Motor neuron (in vitro differentiated cells): ENCODE measurements around the gene POLRMT. TPM values are rescaled to one million over a fixed set of nuclear protein-coding genes. Genes with fewer than 3 reads are reported as not detected.

Experiments used
- ATAC-seq, 8 experiments: fragments of 200-7000 bp; cut with Tn5 transposase; replicated peaks in 6 of 8; 2 replicates each; pipeline ENCODE4 v1.8.0; 2021; ENCODE audit warnings: mild to moderate bottlenecking in 8 of 8, moderate library complexity in 8 of 8
- H3K27ac ChIP-seq, 2 donors: fragments of 250-450 bp; sonication (Bioruptor Pico); 2 replicates each; pipeline ENCODE4 v1.9.0; 2021; ENCODE audit warnings: antibody characterized with exemption in 2 of 2, mild to moderate bottlenecking in 2 of 2, moderate library complexity in 1 of 2
- H3K4me1 ChIP-seq, 2 donors: fragments of 250-450 bp; sonication (Bioruptor Pico); replicated peaks in 1 of 2; 2 replicates each; pipeline ENCODE4 v1.6.1; 2021; ENCODE audit warnings: antibody characterized with exemption in 2 of 2, mild to moderate bottlenecking in 2 of 2, moderate library complexity in 1 of 2
- H3K4me3 ChIP-seq, 5 donors: fragments of 250-450 bp; sonication (Bioruptor Pico); 2 replicates each; pipeline ENCODE4 v1.9.0; 2021; ENCODE audit warnings: antibody characterized with exemption in 5 of 5, mild to moderate bottlenecking in 5 of 5, moderate library complexity in 4 of 5
- WGBS, 10 experiments: fragments of 450-650 bp; shearing (Covaris generic); methylation state at CpG; one replicate each; pipeline ENCODE4 v1.0.0; 2022; 5-methylcytosine and 5-hydroxymethylcytosine counted together
- in situ Hi-C, 9 experiments: fragments of 400-800 bp; cut with MboI; loops; one replicate each; pipeline ENCODE4 v1.15.0; 2021; ENCODE audit warnings: low sequenced_read_pairs in 9 of 9, low pct_unique_long_range_greater_than_20kb in 2 of 9; ENCODE audit not compliant: unreplicated experiment in 9 of 9
- total RNA-seq, 8 experiments: library from RNA; unstranded; fragments of 300-600 nt; gene quantifications; 2 replicates each; pipeline versions ENCODE4 v1.2.3 to v1.2.4, GENCODE V29; 2022

The POLRMT gene
- total RNA-seq: 10 to 100 TPM; 18.3 to 56.9 (median 33.5) TPM

DNA sequence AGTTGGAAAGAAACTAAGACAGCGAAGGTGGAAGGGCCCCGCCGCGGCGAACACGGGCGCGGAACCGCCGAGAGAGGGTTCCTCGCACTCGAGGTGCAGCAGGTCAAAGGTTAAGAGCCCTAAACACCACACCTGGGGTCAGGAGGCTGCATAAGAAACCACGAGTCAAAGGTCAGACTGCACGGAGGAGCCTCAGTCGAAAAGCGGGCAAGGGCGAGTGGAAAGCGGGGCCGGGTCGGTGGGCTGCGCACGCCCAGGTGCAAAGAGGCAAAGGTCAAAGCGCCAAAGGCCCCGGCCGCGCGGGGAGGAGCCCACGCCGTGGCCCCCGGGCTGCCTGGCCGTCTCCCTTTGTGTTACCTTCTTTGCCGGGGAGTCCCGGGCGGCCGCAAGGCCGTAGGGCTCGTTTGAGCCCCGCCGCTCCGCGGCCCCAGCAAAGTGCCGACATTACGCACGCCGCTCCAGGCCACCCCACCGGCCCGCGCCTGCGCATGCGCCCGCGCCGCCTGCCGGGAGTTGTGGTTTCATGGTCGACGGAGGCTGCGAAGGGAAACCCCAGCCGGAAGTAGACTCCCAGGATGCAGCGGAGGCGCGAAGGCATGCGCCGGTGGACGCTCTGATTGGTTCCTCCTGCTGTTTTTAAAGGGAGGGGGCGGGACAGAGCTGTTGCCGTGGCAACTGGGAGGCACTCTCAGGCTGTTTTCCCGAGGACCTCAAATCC lies at the start of gene POLRMT:
POLRMT (minus strand) TSS at position 470 of the 718 bp plus-strand sequence; CDS start at position 445, 25 bp downstream.
- Histone ChIP-seq H3K27ac (peak within 1 kb of the TSS in 1 of 2 donors; percentile 60), H3K4me1 (peaks cover 4 to 7% of the 10 kb centered on the region in 2 donors), H3K4me3 (peak within 1 kb of the TSS; percentile 58 to 84 (median 74))
- peak; percentile 92 to 97 (median 96) for ATAC-seq
- WGBS, 10 experiments: 0 to 3% (median 0%) methylated on average over 1 to 13 of the region's 67 CpGs; no CpG with 5 or more reads in 5 of the 10 experiments
- in situ Hi-C loops: no loop called here

GRCh38 chr19:682678-683320 lies 49.5 kb upstream of the POLRMT start:
- H3K4me1 ChIP-seq: peaks cover 15 to 17% of the 10 kb centered on the region in 2 donors
- no peak overlapping the region for H3K27ac ChIP-seq
- in situ Hi-C loops: no loop called here
- WGBS, 10 experiments: 60 to 100% (median 96%) methylated on average over 1 to 14 of the region's 25 CpGs; no CpG with 5 or more reads in 5 of the 10 experiments
- ATAC-seq: no peak
- no peak overlapping the region for H3K4me3 ChIP-seq

GRCh38 chr19:681029-682019 lies 48.0 kb upstream of the POLRMT start:
- in situ Hi-C loops: no loop called here
- Histone ChIP-seq H3K4me3 (peak overlapping the region; percentile 39 to 76 (median 42)), H3K27ac (peak overlapping the region; percentile 92 to 94), H3K4me1 (peaks cover 24 to 29% of the 10 kb centered on the region in 2 donors)
- no peak for ATAC-seq
- WGBS, 10 experiments: 95 to 100% (median 100%) methylated on average over 2 to 4 of the region's 54 CpGs; no CpG with 5 or more reads in 7 of the 10 experiments

GRCh38 chr19:680287-681028 lies 47.1 kb upstream of the POLRMT start:
- peak; percentile 44 to 82 (median 76) for ATAC-seq
- in situ Hi-C loops: no loop called here
- no CpG with 5 or more reads among the region's 70 CpGs for WGBS, 10 experiments
- Histone ChIP-seq H3K27ac (peak overlapping the region; percentile 97 to 98), H3K4me3 (peak overlapping the region; percentile 67 to 93 (median 76)), H3K4me1 (peaks cover 31 to 38% of the 10 kb centered on the region in 2 donors)

GRCh38 chr19:679418-680286 lies 46.3 kb upstream of the POLRMT start:
- peaks cover 35 to 44% of the 10 kb centered on the region in 2 donors for H3K4me1 ChIP-seq
- H3K27ac ChIP-seq: peak overlapping the region; percentile 97 to 98
- no CpG with 5 or more reads among the region's 69 CpGs for WGBS, 10 experiments
- peak overlapping the region; percentile 67 to 93 (median 76) for H3K4me3 ChIP-seq
- in situ Hi-C loops: no loop called here
- ATAC-seq: peak; percentile 11 to 52 (median 44)

DNA sequence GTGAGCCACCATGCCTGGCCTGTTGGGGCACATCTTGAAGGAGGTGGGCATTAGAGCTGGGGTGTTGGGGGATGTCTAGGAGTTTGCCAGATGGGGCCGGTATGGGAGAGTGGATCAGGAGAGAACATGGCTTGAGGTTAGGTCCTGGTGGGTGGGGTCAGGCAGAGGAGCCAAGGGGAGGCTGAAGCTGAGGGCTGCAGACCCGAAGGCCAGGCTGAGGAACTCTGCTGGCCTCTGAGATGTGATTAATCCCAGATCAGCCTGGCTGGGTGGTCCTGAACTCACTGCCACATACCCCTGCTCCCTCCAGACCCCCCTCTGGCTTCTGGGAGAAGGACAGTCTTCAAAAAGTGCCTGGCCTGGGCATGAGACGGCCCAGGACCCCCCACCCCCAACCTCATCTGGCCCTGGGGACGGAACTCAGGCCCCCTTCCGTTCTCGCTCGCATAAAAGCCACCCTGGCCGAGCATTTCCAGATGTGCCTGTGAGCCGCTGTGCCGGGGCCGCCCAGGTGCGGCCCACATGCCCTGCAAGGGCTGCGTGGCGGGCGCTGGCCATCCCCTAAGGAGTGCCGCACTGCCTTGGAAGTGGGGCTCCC lies 45.6 kb upstream of the POLRMT start:
- H3K4me1 ChIP-seq: peaks cover 35 to 44% of the 10 kb centered on the region in 2 donors
- in situ Hi-C loops: no loop called here
- peak overlapping the region; percentile 67 to 93 (median 76) for H3K4me3 ChIP-seq
- H3K27ac ChIP-seq: peak overlapping the region in 1 of 2 donors; percentile 98
- ATAC-seq: no peak
- 60% methylated on average over 1 of the region's 16 CpGs; no CpG with 5 or more reads in 9 of the 10 experiments for WGBS, 10 experiments

- in situ Hi-C loops: no loop called here
- no peak overlapping the region for H3K27ac ChIP-seq
- WGBS, 10 experiments: 50 to 80% (median 67%) methylated on average over 1 to 2 of the region's 22 CpGs; no CpG with 5 or more reads in 5 of the 10 experiments
- no peak overlapping the region for H3K4me3 ChIP-seq
- H3K4me1 ChIP-seq: peaks cover 35 to 44% of the 10 kb centered on the region in 2 donors
- peak in 1 of 8 experiments; percentile 1 for ATAC-seq
Measured at GRCh38 chr19:677601-678436, 44.5 kb upstream of the POLRMT start.

DNA sequence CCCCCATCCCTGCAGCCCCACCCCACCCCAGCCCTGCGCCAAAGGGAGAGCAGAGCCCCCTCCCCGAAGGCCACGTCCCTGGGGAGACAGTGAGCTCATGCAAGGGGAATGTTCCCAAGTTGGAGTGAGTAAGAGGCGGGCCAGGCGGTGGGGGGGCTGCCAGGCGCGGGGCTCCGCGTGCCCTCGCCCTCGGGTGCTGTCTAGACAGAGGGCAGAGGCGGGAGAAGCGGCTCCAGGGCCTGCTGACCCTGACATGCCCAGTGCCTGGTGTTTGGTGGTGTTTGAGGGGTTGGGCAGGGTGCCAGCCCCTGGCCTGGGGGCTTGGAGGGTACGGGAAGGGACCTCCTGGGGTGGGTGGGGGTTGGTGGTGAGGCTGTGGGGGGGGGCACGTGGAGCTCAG lies 43.9 kb upstream of the POLRMT start:
- peak in 2 of 8 experiments; percentile 2 to 4 for ATAC-seq
- peak overlapping the region in 1 of 5 donors; percentile 38 for H3K4me3 ChIP-seq
- no peak overlapping the region for H3K27ac ChIP-seq
- WGBS, 10 experiments: no CpG with 5 or more reads among the region's 15 CpGs
- H3K4me1 ChIP-seq: peaks cover 35 to 44% of the 10 kb centered on the region in 2 donors
- in situ Hi-C loops: no loop called here

GRCh38 chr19:676339-677105 lies 43.2 kb upstream of the POLRMT start, which contains the start of gene FSTL3:
Gene FSTL3, plus strand, starts transcription at chr19:676392. Its CDS starts 32 bp downstream, at chr19:676424.
- ATAC-seq: peak in 1 of 8 experiments; percentile 1
- in situ Hi-C loops: no loop called here
- peak within 1 kb of the TSS in 4 of 5 donors; percentile 6 to 38 (median 20) for H3K4me3 ChIP-seq
- WGBS, 10 experiments: 0% methylated on average over 6 of the region's 63 CpGs; no CpG with 5 or more reads in 9 of the 10 experiments
- H3K4me1 ChIP-seq: peaks cover 34 to 43% of the 10 kb centered on the region in 2 donors
- peak within 1 kb of the TSS; percentile 33 to 83 for H3K27ac ChIP-seq

GRCh38 chr19:676007-676338 lies 42.6 kb upstream of the POLRMT start:
- in situ Hi-C loops: no loop called here
- no CpG with 5 or more reads among the region's 31 CpGs for WGBS, 10 experiments
- peak overlapping the region in 1 of 2 donors; percentile 83 for H3K27ac ChIP-seq
- H3K4me1 ChIP-seq: peaks cover 29 to 39% of the 10 kb centered on the region in 2 donors
- no peak for ATAC-seq
- H3K4me3 ChIP-seq: peak overlapping the region in 4 of 5 donors; percentile 5 to 38 (median 16)
